Chondrocyte (in vitro differentiated cells): ENCODE results near the gene DDX49. TPM values are rescaled to one million over a fixed set of nuclear protein-coding genes. Genes with fewer than 3 reads are reported as not detected.
"Not testable (repeated sequence)": the region's sequence is repeated elsewhere in the genome, so short reads cannot be mapped to it uniquely, and the experiment has no call there.

Experiments
- DNase-seq: peaks from one replicate; pipeline ENCODE4 v3.0.0; 2021; ENCODE audit warnings: mixed read lengths, low spot score
- H3K27ac Mint-ChIP-seq: one replicate; pipeline ENCODE4 v1.8.0; 2021; ENCODE audit warnings: mild to moderate bottlenecking, moderate library complexity, mixed read lengths; ENCODE audit not compliant: unreplicated experiment
- H3K27me3 Mint-ChIP-seq: 2 replicates; pipeline ENCODE4 v1.8.0; 2021; ENCODE audit warnings: low read depth, mixed read lengths
- H3K36me3 Mint-ChIP-seq: 2 replicates; pipeline ENCODE4 v1.8.0; 2021; ENCODE audit warnings: low read depth, mixed read lengths
- H3K4me1 Mint-ChIP-seq: 2 replicates; pipeline ENCODE4 v1.8.0; 2021; ENCODE audit warnings: low read depth, mild to moderate bottlenecking, mixed read lengths
- H3K4me3 Mint-ChIP-seq: one replicate; pipeline ENCODE4 v1.8.0; 2021; ENCODE audit warnings: mild to moderate bottlenecking, moderate library complexity, mixed read lengths; ENCODE audit not compliant: unreplicated experiment
- H3K9me3 Mint-ChIP-seq: 2 replicates; pipeline ENCODE4 v1.8.0; 2021; ENCODE audit warnings: low read depth, mixed read lengths
- total RNA-seq: library from RNA; stranded (reverse); gene quantifications from 3 replicates; pipeline ENCODE4 v1.2.1, GENCODE V29; 2021
- TF ChIP-seq, protein P1 (sequence below): fragments of 200-600 bp; sonication (generic); IDR thresholded peaks from 2 replicates; pipeline ENCODE4 v1.5.0; 2021; ENCODE audit warnings: antibody characterized with exemption, mild to moderate bottlenecking, moderate library complexity

Gene DDX49
- total RNA-seq, 1 donor from 2014 or later, result 50.6 TPM

GRCh38 chr19:18910801-18911436, 8.6 kb upstream of the DDX49 start:
- Mint-ChIP-seq H3K27ac (no peak overlapping the region), H3K4me1 (peaks cover 3% of the 10 kb centered on the region), H3K27me3 (no peaks in the 10 kb centered on the region), H3K36me3 (peaks cover 15% of the 10 kb centered on the region), H3K4me3 (no peak overlapping the region), H3K9me3 (no peaks in the 10 kb centered on the region)
- DNase-seq, result no peak
- TF ChIP-seq, protein P1, sequence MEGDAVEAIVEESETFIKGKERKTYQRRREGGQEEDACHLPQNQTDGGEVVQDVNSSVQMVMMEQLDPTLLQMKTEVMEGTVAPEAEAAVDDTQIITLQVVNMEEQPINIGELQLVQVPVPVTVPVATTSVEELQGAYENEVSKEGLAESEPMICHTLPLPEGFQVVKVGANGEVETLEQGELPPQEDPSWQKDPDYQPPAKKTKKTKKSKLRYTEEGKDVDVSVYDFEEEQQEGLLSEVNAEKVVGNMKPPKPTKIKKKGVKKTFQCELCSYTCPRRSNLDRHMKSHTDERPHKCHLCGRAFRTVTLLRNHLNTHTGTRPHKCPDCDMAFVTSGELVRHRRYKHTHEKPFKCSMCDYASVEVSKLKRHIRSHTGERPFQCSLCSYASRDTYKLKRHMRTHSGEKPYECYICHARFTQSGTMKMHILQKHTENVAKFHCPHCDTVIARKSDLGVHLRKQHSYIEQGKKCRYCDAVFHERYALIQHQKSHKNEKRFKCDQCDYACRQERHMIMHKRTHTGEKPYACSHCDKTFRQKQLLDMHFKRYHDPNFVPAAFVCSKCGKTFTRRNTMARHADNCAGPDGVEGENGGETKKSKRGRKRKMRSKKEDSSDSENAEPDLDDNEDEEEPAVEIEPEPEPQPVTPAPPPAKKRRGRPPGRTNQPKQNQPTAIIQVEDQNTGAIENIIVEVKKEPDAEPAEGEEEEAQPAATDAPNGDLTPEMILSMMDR, result no peak

DNA sequence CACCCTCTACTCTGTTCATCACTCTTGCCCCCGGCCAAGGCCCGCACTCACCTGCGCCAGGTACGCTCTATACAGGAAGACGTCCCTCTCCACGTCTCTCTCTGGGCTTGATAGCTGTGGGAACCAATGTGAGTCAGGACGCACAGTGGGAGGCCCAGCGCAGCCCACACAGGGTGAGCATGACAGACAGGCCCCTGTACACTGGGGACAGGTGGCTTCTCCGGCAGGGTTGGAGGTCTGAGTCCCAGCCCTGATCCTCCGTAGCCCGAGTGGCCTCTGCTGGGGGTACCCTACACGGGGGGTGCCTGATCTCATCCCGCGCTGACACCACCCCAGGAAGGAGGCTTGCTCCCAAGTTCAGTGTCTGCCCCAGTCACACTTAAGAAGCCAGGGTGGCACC, 6.6 kb upstream of the DDX49 start:
- peaks cover 14% of the 10 kb centered on the region for H3K36me3 Mint-ChIP-seq
- DNase-seq, result no peak
- H3K4me1 Mint-ChIP-seq, result peaks cover 13% of the 10 kb centered on the region
- no peaks in the 10 kb centered on the region for H3K27me3 Mint-ChIP-seq
- H3K4me3 Mint-ChIP-seq, result no peak overlapping the region
- no peaks in the 10 kb centered on the region for H3K9me3 Mint-ChIP-seq
- H3K27ac Mint-ChIP-seq, result no peak overlapping the region
- TF ChIP-seq, protein P1, result no peak

DNA sequence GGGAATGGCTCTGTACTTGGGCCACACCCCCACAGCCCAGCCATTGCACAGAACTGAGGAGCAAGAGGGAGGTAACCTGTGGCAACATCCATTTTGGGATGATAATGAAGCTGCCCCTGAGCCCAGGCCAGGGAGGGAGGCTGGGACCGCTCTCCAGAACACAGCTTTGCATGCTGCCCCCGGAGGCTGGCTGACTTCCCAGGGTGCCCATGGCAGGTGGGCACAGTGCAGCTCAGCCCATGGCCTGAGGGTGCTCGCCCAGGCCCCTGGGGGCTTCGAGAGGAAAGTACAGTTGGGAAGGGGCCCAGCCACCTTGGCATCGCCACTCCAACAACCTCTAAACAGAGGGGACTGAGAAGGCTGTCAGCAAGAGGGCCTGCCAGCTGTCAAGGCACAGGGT, 6.0 kb upstream of the DDX49 start:
- H3K27me3 Mint-ChIP-seq, result no peaks in the 10 kb centered on the region
- TF ChIP-seq, protein P1, result no peak
- peaks cover 14% of the 10 kb centered on the region for H3K36me3 Mint-ChIP-seq
- H3K9me3 Mint-ChIP-seq, result no peaks in the 10 kb centered on the region
- DNase-seq, result no peak
- no peak overlapping the region for H3K4me3 Mint-ChIP-seq
- peaks cover 18% of the 10 kb centered on the region for H3K4me1 Mint-ChIP-seq
- no peak overlapping the region for H3K27ac Mint-ChIP-seq

GRCh38 chr19:18915639-18916038, 3.9 kb upstream of the DDX49 start:
- no peaks in the 10 kb centered on the region for H3K9me3 Mint-ChIP-seq
- H3K36me3 Mint-ChIP-seq, result peaks cover 11% of the 10 kb centered on the region
- H3K4me1 Mint-ChIP-seq, result peaks cover 33% of the 10 kb centered on the region
- H3K27me3 Mint-ChIP-seq, result no peaks in the 10 kb centered on the region
- no peak overlapping the region for H3K4me3 Mint-ChIP-seq
- TF ChIP-seq, protein P1, result peak; percentile 61
- peak overlapping the region; percentile 41 for H3K27ac Mint-ChIP-seq
- no peak for DNase-seq

DNA sequence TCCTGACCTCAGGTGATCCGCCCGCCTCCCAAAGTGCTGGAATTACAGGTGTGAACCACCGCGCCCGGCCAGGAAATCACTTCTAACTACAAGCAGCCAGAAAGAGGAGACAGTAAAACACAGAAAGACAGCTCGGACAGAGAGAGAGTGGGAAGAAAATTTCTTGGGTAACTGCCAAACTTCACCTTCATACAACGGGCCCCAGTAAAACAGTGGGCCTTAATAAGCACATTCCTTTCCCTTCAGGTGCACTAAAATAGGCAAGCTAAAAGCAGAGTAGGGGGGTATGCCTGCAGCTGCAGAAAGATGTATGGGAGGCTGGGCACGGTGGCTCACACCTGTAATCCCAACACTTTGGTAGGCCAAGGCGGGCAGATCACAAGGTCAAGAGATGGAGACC, 1.9 kb upstream of the DDX49 start:
- Mint-ChIP-seq H3K36me3 (peaks cover 14% of the 10 kb centered on the region), H3K4me1 (peaks cover 40% of the 10 kb centered on the region), H3K27ac (peak overlapping the region; percentile 70), H3K4me3 (peak overlapping the region; percentile 92)
- not testable (repeated sequence) for DNase-seq, H3K9me3 Mint-ChIP-seq, H3K27me3 Mint-ChIP-seq

DNA sequence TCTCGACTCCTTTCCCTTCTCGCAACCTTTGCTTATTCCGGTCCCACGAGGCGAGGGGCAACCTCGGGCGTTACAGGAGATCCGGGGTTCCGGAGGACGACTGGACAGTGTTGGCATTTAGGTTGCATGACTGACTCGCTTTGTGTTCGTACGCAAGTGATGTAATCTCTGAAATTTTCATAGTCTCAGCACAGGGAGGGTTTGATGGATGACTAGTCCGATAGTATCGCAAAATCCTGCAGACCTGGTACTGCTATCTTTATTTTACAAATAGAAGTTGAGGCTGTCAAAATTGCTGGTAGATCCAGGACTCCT, 342 bp downstream of the DDX49 start:
- peaks cover 40% of the 10 kb centered on the region for H3K4me1 Mint-ChIP-seq
- peak overlapping the region; percentile 92 for H3K4me3 Mint-ChIP-seq
- no peaks in the 10 kb centered on the region for H3K9me3 Mint-ChIP-seq
- H3K27me3 Mint-ChIP-seq, result no peaks in the 10 kb centered on the region
- TF ChIP-seq, protein P1, result no peak
- H3K36me3 Mint-ChIP-seq, result peaks cover 13% of the 10 kb centered on the region
- DNase-seq, result no peak
- H3K27ac Mint-ChIP-seq, result peak overlapping the region; percentile 97
